Panc1 (cell line): ENCODE data around the gene SMAD3. TPM values are rescaled to one million over a fixed set of nuclear protein-coding genes. Genes with fewer than 3 reads are reported as not detected.

Experiments used
- ATAC-seq: fragments of 200-7000 bp; cut with Tn5 transposase; 2 replicates; pipeline ENCODE4 v1.9.1; 2020; ENCODE audit warnings: mild to moderate bottlenecking, moderate library complexity
- BruUV-seq: library from RNA; stranded (reverse); fragments of 400-500 nt; replicated peaks from 2 replicates; lab custom pipeline; 2021; lab: Mats Ljungman, UMichigan
- CTCF ChIA-PET: fragments of 300-600 bp; sonication (Branson Sonifier 250); formaldehyde crosslinking; loops from one replicate; lab custom pipeline; 2022; ENCODE audit warnings: antibody characterized with exemption; lab: Charles Lee
- POLR2A ChIA-PET: fragments of 300-600 bp; sonication (Branson Sonifier 250); formaldehyde crosslinking; loops from one replicate; lab custom pipeline; 2022; ENCODE audit warnings: antibody characterized with exemption; lab: Charles Lee
- DNase-seq: peaks from one replicate; pipeline ENCODE4 v3.0.0-alpha.2; 2010; ENCODE audit warnings: low read depth, low spot score
- H3K27ac ChIP-seq: 2 replicates; pipeline ENCODE4 v1.5.1; 2011; ENCODE audit warnings: mild to moderate bottlenecking, low read length, inconsistent platforms
- H3K27me3 ChIP-seq: fragments of 200-500 bp; sonication (Bioruptor generic); 2 replicates; pipeline ENCODE4 v1.6.0; 2014; ENCODE audit warnings: low read length, inconsistent platforms; ENCODE audit not compliant: control insufficient read depth, insufficient read depth
- H3K36me3 ChIP-seq: fragments of 200-500 bp; sonication (Bioruptor generic); 2 replicates; pipeline ENCODE4 v1.5.1; 2014; ENCODE audit warnings: inconsistent platforms, mild to moderate bottlenecking, low read length, moderate library complexity; ENCODE audit not compliant: control insufficient read depth, insufficient read depth
- H3K4me1 ChIP-seq: 2 replicates; pipeline ENCODE4 v1.5.1; 2011; ENCODE audit warnings: inconsistent platforms, mild to moderate bottlenecking, low read length, moderate library complexity; ENCODE audit not compliant: control insufficient read depth, insufficient read depth
- H3K4me3 ChIP-seq, 2 experiments: 2 replicates each; pipeline ENCODE4 v1.5.1; 2011 to 2012; ENCODE audit warnings: low read depth in 2 of 2, low read length in 2 of 2, mild to moderate bottlenecking in 2 of 2, inconsistent platforms in 1 of 2, moderate library complexity in 1 of 2
- H3K9me3 ChIP-seq: fragments of 200-500 bp; sonication (Bioruptor generic); 2 replicates; pipeline ENCODE4 v1.5.1; 2014; ENCODE audit warnings: low read depth, mild to moderate bottlenecking, inconsistent platforms, low read length, moderate library complexity; ENCODE audit not compliant: control insufficient read depth, insufficient read depth
- POLR2AphosphoS5 ChIP-seq: IDR thresholded peaks from 2 replicates; pipeline ENCODE4 v1.6.1; 2012; ENCODE audit warnings: mild to moderate bottlenecking, low read depth, low read length, moderate library complexity
- SIN3A ChIP-seq: IDR thresholded peaks from 2 replicates; pipeline ENCODE4 v1.6.1; 2012; ENCODE audit warnings: low read depth, mild to moderate bottlenecking, low read length, moderate library complexity, borderline replicate concordance; ENCODE audit not compliant: insufficient read depth
- TCF7L2 ChIP-seq: IDR thresholded peaks from 2 replicates; pipeline ENCODE4 v1.6.1; 2011; ENCODE audit warnings: mild to moderate bottlenecking, low read depth, low read length, inconsistent platforms
- in situ Hi-C: cut with HindIII; loops from 2 replicates; pipeline ENCODE4 v1.10.0; 2016; ENCODE audit warnings: low sequenced_read_pairs, low pct_unique_long_range_greater_than_20kb
- intact Hi-C: fragments of 100-400 bp; cut with micrococcal nuclease; formaldehyde crosslinking; loops from one replicate; pipeline ENCODE4 v1.10.0; 2022; ENCODE audit not compliant: unreplicated experiment
- total RNA-seq: library from RNA; stranded (reverse); gene quantifications from one replicate; pipeline ENCODE4 v1.2.1, GENCODE V29; 2021; ENCODE audit not compliant: unreplicated experiment
- TF ChIP-seq, protein P1 (sequence below), 2 experiments: IDR thresholded peaks; 2 replicates each; pipeline ENCODE4 v1.6.1; 2011 to 2012; ENCODE audit warnings: low read depth in 2 of 2, control low read depth in 1 of 2, low read length in 1 of 2, mild to moderate bottlenecking in 1 of 2, moderate library complexity in 1 of 2; ENCODE audit not compliant: insufficient read depth in 1 of 2
- TF ChIP-seq, protein P2 (sequence below): fragments of 450-650 bp; IDR thresholded peaks from 2 replicates; pipeline ENCODE4 v1.5.1; 2017; ENCODE audit warnings: mild to moderate bottlenecking

SMAD3 gene
- total RNA-seq, 1 experiment from 2014 or later: 394 TPM

DNA sequence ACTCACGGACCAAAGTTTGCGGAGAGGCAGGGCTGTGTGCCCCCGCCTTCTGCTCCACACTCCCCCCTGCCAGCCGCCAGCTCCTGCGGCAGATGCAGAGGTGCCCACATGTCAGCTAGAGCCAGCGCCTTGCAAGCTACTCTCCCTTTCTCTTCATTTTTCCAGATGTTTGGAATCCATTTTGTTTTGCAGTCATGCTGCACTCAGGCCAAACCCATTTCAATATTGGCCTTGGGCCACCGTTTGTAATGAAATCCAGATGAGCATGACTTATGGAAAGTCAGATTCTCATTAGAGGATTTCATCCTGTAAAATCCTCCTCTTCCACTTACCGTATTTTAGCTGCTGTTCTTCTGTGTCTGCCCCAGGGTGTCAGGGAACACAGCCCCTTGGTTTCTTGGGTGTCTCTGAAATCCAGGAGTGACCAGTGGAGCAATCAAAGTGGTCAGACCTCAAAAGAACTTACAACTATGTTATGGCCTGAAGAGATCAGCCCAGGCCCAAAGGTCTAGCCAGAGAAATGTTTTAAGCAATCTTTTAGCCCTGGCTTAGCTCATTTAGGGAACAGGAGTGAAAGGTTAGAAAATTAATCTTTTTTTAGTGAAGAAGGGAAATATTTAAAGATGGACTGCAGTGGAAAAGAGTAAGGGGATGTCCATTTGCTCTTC is 123.3 kb downstream of the SMAD3 start:
- ChIA-PET POLR2A (interaction anchor here (1.1 kb wide), 1 partner anchor 115 kb away, joined by 4 read pairs; no protein-coding TSS in a partner anchor), CTCF (no interaction called here)
- Histone ChIP-seq H3K4me1 (peaks cover 97% of the 10 kb centered on the region), H3K27me3 (no peaks in the 10 kb centered on the region), H3K27ac (peak overlapping the region; percentile 84), H3K36me3 (peaks cover 54% of the 10 kb centered on the region), H3K9me3 (no peaks in the 10 kb centered on the region), H3K4me3 (no peak overlapping the region)
- no TSS peak for BruUV-seq
- ATAC-seq (no peak), DNase-seq (no peak)
- intact Hi-C loops (no loop called here), in situ Hi-C loops (no loop called here)
- TF ChIP-seq POLR2AphosphoS5: no peak; the same call in 1 of the 2 replicates
- TF ChIP-seq, protein P1, sequence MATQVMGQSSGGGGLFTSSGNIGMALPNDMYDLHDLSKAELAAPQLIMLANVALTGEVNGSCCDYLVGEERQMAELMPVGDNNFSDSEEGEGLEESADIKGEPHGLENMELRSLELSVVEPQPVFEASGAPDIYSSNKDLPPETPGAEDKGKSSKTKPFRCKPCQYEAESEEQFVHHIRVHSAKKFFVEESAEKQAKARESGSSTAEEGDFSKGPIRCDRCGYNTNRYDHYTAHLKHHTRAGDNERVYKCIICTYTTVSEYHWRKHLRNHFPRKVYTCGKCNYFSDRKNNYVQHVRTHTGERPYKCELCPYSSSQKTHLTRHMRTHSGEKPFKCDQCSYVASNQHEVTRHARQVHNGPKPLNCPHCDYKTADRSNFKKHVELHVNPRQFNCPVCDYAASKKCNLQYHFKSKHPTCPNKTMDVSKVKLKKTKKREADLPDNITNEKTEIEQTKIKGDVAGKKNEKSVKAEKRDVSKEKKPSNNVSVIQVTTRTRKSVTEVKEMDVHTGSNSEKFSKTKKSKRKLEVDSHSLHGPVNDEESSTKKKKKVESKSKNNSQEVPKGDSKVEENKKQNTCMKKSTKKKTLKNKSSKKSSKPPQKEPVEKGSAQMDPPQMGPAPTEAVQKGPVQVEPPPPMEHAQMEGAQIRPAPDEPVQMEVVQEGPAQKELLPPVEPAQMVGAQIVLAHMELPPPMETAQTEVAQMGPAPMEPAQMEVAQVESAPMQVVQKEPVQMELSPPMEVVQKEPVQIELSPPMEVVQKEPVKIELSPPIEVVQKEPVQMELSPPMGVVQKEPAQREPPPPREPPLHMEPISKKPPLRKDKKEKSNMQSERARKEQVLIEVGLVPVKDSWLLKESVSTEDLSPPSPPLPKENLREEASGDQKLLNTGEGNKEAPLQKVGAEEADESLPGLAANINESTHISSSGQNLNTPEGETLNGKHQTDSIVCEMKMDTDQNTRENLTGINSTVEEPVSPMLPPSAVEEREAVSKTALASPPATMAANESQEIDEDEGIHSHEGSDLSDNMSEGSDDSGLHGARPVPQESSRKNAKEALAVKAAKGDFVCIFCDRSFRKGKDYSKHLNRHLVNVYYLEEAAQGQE (IDR thresholded peaks at IDR 0.05; ENCODE audit: insufficient read depth in 1 of 2, low read depth in 2 of 2, low read length in 1 of 2): no peak
- TF ChIP-seq SIN3A: no peak
- TF ChIP-seq, protein P2, sequence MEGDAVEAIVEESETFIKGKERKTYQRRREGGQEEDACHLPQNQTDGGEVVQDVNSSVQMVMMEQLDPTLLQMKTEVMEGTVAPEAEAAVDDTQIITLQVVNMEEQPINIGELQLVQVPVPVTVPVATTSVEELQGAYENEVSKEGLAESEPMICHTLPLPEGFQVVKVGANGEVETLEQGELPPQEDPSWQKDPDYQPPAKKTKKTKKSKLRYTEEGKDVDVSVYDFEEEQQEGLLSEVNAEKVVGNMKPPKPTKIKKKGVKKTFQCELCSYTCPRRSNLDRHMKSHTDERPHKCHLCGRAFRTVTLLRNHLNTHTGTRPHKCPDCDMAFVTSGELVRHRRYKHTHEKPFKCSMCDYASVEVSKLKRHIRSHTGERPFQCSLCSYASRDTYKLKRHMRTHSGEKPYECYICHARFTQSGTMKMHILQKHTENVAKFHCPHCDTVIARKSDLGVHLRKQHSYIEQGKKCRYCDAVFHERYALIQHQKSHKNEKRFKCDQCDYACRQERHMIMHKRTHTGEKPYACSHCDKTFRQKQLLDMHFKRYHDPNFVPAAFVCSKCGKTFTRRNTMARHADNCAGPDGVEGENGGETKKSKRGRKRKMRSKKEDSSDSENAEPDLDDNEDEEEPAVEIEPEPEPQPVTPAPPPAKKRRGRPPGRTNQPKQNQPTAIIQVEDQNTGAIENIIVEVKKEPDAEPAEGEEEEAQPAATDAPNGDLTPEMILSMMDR: no peak
- no peak for TF ChIP-seq TCF7L2

DNA sequence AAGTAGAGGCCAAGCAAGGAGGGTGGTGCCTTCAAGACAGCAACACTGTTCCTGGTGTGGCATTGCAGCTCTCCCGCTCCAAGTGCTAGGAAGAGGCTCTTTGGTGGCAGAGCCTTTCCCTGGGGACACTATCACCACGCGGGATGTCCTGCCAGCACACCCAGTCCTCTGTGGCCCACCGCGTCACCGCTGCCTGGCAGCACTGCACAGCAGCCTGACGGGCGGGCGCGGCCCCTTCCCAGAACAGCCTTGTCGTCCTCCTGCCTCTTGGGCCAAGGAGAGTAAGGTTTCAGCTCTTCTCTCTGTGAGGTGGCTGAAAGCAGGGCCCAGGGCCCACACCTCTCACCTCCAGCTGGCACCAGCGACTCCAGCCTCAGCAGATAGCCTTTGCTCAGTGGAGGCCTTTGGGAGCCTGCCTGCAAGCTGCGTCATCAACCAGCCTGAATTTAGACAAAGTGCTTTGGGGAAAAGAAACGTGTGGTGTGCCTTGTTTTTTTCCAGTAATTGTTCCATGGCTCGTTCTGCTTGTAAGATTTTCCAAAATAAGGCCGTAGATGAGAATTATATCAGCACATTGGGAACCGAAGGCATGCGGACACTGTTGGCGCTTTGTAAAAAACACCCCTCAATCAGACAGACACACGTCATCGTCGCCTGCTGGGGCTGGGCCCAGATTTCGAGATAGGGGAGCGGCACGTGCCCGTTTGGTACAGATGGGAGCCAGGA is 124.1 kb downstream of the SMAD3 start:
- no TSS peak for BruUV-seq
- no peak for ATAC-seq
- Histone ChIP-seq H3K4me1 (peaks cover 96% of the 10 kb centered on the region), H3K4me3 (no peak overlapping the region), H3K36me3 (peaks cover 54% of the 10 kb centered on the region), H3K27ac (peak overlapping the region; percentile 84), H3K27me3 (no peaks in the 10 kb centered on the region), H3K9me3 (no peaks in the 10 kb centered on the region)
- no peak for DNase-seq
- intact Hi-C loops: loop anchor here (10.0 kb wide), 1 partner anchor 115 kb away; no protein-coding TSS in a partner anchor
- CTCF ChIA-PET: no interaction called here
- POLR2A ChIA-PET: interaction anchor here (1.1 kb wide), 1 partner anchor 114 kb away, joined by 4 read pairs; no protein-coding TSS in a partner anchor
- in situ Hi-C loops: no loop called here
- TF ChIP-seq, protein P1 (IDR thresholded peaks at IDR 0.05; ENCODE audit: insufficient read depth in 1 of 2, low read depth in 2 of 2, low read length in 1 of 2): no peak
- no peak for TF ChIP-seq POLR2AphosphoS5
- no peak for TF ChIP-seq TCF7L2
- TF ChIP-seq SIN3A: no peak
- TF ChIP-seq, protein P2: no peak
